KMS-11 (cell line): ENCODE results near the gene PCSK5.

ENCODE experiments used
- H2AFZ ChIP-seq: fragments of 200-600 bp; sonication (generic); 2 replicates; pipeline ENCODE4 v1.6.1; 2016; ENCODE audit warnings: antibody characterized with exemption, mixed run types, low read depth
- H3K27ac ChIP-seq: fragments of 200-600 bp; sonication (generic); 2 replicates; pipeline ENCODE4 v1.6.1; 2016; ENCODE audit warnings: mild to moderate bottlenecking, mixed run types
- H3K27me3 ChIP-seq: fragments of 200-600 bp; sonication (generic); 2 replicates; pipeline ENCODE4 v1.6.1; 2017; ENCODE audit warnings: mild to moderate bottlenecking, low read depth, mixed run types, moderate library complexity; ENCODE audit not compliant: insufficient read depth
- H3K36me3 ChIP-seq: fragments of 200-600 bp; sonication (generic); 2 replicates; pipeline ENCODE4 v1.6.1; 2017; ENCODE audit warnings: mild to moderate bottlenecking, mixed run types; ENCODE audit not compliant: insufficient read depth
- H3K4me1 ChIP-seq: fragments of 200-600 bp; sonication (generic); 2 replicates; pipeline ENCODE4 v1.6.1; 2016; ENCODE audit warnings: mild to moderate bottlenecking, low read depth, mixed run types; ENCODE audit not compliant: poor library complexity, severe bottlenecking
- H3K4me2 ChIP-seq: fragments of 200-600 bp; sonication (generic); 2 replicates; pipeline ENCODE4 v1.7.0; 2016; ENCODE audit warnings: mild to moderate bottlenecking, mixed run types
- H3K4me3 ChIP-seq: fragments of 200-600 bp; sonication (generic); IDR thresholded peaks from 2 replicates; pipeline ENCODE4 v1.6.1; 2017; ENCODE audit warnings: low read depth, low read length, mixed read lengths; ENCODE audit not compliant: insufficient read depth
- H3K79me2 ChIP-seq: fragments of 200-600 bp; sonication (generic); 2 replicates; pipeline ENCODE4 v1.6.1; 2016; ENCODE audit warnings: low read depth, mixed run types; ENCODE audit not compliant: insufficient read depth
- H3K9ac ChIP-seq: fragments of 200-600 bp; sonication (generic); 2 replicates; pipeline ENCODE4 v1.6.1; 2016; ENCODE audit warnings: mild to moderate bottlenecking, mixed run types
- H4K20me1 ChIP-seq: fragments of 200-600 bp; sonication (generic); 2 replicates; pipeline ENCODE4 v1.6.1; 2016; ENCODE audit warnings: mild to moderate bottlenecking, mixed run types; ENCODE audit not compliant: insufficient read depth
- TF ChIP-seq, protein P1 (sequence below): fragments of 200-600 bp; sonication (generic); conservative IDR thresholded peaks from 2 replicates; pipeline ENCODE4 v1.6.1; 2017; ENCODE audit warnings: low read depth, mild to moderate bottlenecking, antibody characterized with exemption, low read length, moderate library complexity, mixed read lengths

The PCSK5 gene

DNA sequence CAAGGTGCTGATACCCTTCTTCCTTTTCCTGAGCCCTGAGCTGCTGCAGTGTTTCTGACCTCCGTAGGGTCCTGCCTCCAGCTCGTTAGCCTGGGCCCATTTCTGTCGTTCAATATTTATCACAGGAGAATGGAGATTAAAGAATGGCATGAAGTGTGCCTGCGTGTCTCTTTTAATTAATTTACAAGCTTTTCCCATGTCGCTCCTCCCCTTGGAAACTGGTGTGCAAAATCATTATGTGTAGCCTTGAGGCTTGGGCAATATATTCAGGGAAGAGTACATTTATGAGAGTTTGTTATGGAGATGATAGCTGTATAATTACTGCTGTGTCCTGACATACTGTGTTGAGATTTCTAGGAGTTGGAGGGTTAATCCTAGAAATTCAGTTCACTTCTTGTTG lies 99.7 kb downstream of the PCSK5 start:
- no peaks in the 10 kb centered on the region for H3K79me2 ChIP-seq
- no peak overlapping the region for H3K4me2 ChIP-seq
- H3K27me3 ChIP-seq, result no peaks in the 10 kb centered on the region
- H3K4me1 ChIP-seq, result no peaks in the 10 kb centered on the region
- TF ChIP-seq, protein P1, sequence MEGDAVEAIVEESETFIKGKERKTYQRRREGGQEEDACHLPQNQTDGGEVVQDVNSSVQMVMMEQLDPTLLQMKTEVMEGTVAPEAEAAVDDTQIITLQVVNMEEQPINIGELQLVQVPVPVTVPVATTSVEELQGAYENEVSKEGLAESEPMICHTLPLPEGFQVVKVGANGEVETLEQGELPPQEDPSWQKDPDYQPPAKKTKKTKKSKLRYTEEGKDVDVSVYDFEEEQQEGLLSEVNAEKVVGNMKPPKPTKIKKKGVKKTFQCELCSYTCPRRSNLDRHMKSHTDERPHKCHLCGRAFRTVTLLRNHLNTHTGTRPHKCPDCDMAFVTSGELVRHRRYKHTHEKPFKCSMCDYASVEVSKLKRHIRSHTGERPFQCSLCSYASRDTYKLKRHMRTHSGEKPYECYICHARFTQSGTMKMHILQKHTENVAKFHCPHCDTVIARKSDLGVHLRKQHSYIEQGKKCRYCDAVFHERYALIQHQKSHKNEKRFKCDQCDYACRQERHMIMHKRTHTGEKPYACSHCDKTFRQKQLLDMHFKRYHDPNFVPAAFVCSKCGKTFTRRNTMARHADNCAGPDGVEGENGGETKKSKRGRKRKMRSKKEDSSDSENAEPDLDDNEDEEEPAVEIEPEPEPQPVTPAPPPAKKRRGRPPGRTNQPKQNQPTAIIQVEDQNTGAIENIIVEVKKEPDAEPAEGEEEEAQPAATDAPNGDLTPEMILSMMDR, result no peak
- H3K27ac ChIP-seq, result no peak overlapping the region
- no peak overlapping the region for H3K9ac ChIP-seq
- no peak overlapping the region for H2AFZ ChIP-seq
- no peaks in the 10 kb centered on the region for H3K36me3 ChIP-seq
- no peak overlapping the region for H3K4me3 ChIP-seq
- no peaks in the 10 kb centered on the region for H4K20me1 ChIP-seq

- Histone ChIP-seq H3K27me3 (no peaks in the 10 kb centered on the region), H2AFZ (no peak overlapping the region), H3K79me2 (no peaks in the 10 kb centered on the region), H3K4me3 (no peak overlapping the region), H3K4me1 (no peaks in the 10 kb centered on the region), H3K36me3 (no peaks in the 10 kb centered on the region), H4K20me1 (no peaks in the 10 kb centered on the region), H3K27ac (no peak overlapping the region), H3K9ac (no peak overlapping the region), H3K4me2 (no peak overlapping the region)
- TF ChIP-seq, protein P1, result no peak
Measured at GRCh38 chr9:75990576-75991304, 100.3 kb downstream of the PCSK5 start.

DNA sequence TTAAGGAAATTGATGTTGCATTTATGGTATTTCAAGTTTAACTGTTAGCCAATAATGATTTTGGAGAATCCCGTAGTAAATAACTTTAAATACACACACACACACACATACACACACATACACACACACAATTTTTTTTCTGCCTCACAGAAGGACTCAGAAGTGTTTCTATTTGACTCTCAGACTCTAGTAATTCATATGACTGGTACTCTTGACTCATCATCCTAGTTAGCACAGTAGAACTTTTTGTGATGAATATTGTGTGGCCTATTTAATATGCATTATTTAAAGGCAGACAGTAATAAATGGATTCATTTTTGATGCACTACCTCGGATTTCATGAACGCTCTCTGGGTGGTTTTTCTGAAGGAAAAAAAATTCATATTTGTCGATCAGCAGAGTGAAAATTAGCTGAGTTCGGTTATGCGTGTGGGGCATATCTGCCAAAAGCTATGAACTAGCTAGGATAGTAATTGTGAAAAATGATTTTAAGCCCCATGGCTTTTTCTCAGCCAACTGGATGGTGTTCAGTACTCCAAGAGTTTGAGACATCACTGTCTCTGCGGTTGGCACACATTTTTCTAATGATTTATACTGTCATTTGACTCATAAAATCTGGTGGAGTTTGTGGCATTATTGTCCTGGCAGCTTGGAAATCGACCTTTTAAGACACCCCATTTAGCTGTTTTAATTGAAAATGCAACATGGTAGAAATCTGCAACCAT lies 102.2 kb downstream of the PCSK5 start:
- TF ChIP-seq, protein P1, result no peak
- no peaks in the 10 kb centered on the region for H3K79me2 ChIP-seq
- no peak overlapping the region for H3K4me2 ChIP-seq
- no peak overlapping the region for H2AFZ ChIP-seq
- no peak overlapping the region for H3K4me3 ChIP-seq
- no peaks in the 10 kb centered on the region for H3K27me3 ChIP-seq
- no peaks in the 10 kb centered on the region for H3K36me3 ChIP-seq
- no peaks in the 10 kb centered on the region for H3K4me1 ChIP-seq
- no peaks in the 10 kb centered on the region for H4K20me1 ChIP-seq
- H3K27ac ChIP-seq, result no peak overlapping the region
- H3K9ac ChIP-seq, result no peak overlapping the region

DNA sequence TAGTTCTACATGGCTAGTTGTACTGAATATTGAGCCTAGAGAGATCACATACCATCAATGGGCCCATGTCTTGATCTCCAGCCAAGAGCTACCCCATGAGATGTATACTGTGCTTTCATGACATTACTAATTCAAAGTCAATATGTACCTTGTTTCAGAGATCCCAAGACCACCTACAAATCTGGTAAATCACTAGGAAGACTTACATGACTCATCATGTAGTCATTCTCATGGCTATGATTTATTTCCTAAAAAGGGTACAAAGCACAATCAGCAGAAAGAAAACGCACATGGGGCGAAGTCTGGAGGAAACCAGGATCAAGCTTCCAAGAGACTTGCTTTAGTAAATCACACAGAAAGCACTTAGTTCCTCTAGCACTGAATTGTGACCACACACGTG lies 103.0 kb downstream of the PCSK5 start:
- TF ChIP-seq, protein P1, result no peak
- no peak overlapping the region for H3K4me3 ChIP-seq
- no peaks in the 10 kb centered on the region for H3K27me3 ChIP-seq
- no peaks in the 10 kb centered on the region for H4K20me1 ChIP-seq
- no peaks in the 10 kb centered on the region for H3K36me3 ChIP-seq
- H2AFZ ChIP-seq, result no peak overlapping the region
- H3K27ac ChIP-seq, result no peak overlapping the region
- H3K9ac ChIP-seq, result no peak overlapping the region
- no peak overlapping the region for H3K4me2 ChIP-seq
- H3K4me1 ChIP-seq, result no peaks in the 10 kb centered on the region
- H3K79me2 ChIP-seq, result no peaks in the 10 kb centered on the region
